ENCODE measurements around the gene TMEM62.

TMEM62 gene

GRCh38 chr15:43232289-43232874 is 99.0 kb downstream of the TMEM62 start:
- DNase-seq (ENCODE audit: low spot score): no peak
